ENCODE data around the gene CNKSR1. TPM values are rescaled to one million over a fixed set of nuclear protein-coding genes. Genes with fewer than 3 reads are reported as not detected.

The CNKSR1 gene
- total and polyA plus RNA-seq, 2 of the 8 experiments (the other 6 are each of a cell fraction or from before 2014, with no cell fraction given) = 13.9 to 14.5 TPM

GRCh38 chr1:26129778-26130177 is 47.5 kb upstream of the CNKSR1 start (continued):
- TF ChIP-seq ATF3 (IDR thresholded peaks at IDR 0.05; ENCODE audit: insufficient read depth, low read depth, low read length) (no peak), JUN (IDR thresholded peaks at IDR 0.05; ENCODE audit: low read depth, low read length) (no peak)
- TF ChIP-seq, protein P1, sequence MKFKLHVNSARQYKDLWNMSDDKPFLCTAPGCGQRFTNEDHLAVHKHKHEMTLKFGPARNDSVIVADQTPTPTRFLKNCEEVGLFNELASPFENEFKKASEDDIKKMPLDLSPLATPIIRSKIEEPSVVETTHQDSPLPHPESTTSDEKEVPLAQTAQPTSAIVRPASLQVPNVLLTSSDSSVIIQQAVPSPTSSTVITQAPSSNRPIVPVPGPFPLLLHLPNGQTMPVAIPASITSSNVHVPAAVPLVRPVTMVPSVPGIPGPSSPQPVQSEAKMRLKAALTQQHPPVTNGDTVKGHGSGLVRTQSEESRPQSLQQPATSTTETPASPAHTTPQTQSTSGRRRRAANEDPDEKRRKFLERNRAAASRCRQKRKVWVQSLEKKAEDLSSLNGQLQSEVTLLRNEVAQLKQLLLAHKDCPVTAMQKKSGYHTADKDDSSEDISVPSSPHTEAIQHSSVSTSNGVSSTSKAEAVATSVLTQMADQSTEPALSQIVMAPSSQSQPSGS (IDR thresholded peaks at IDR 0.05; ENCODE audit: low read length) = no peak
